Bronchial epithelial cell (primary cell): ENCODE data around the gene BICRAL. TPM values are rescaled to one million over a fixed set of nuclear protein-coding genes. Genes with fewer than 3 reads are reported as not detected.

Experiments
- DNase-seq: peaks from one replicate; pipeline ENCODE4 v3.0.0-alpha.2; 2010; ENCODE audit warnings: low read depth
- FAIRE-seq: peaks from 2 replicates; lab custom pipeline; 2011; peaks lifted over from hg19 to GRCh38; lab: Jason Lieb, UNC
- H3K27me3 ChIP-seq: 2 replicates; pipeline ENCODE4 v1.5.1; 2011; ENCODE audit warnings: low read length; ENCODE audit not compliant: control insufficient read depth, insufficient read depth
- H3K36me3 ChIP-seq: 2 replicates; pipeline ENCODE4 v1.5.1; 2011; ENCODE audit warnings: low read length; ENCODE audit not compliant: control insufficient read depth, insufficient read depth
- H3K4me3 ChIP-seq: 2 replicates; pipeline ENCODE4 v1.5.1; 2011; ENCODE audit warnings: mild to moderate bottlenecking, low read depth, low read length, control low read depth
- total RNA-seq: library from RNA; depleted of rRNA; stranded (reverse); fragments of >200 nt; gene quantifications from 2 replicates; pipeline ENCODE4 v1.2.1, GENCODE V29; 2014
- TF ChIP-seq, protein P1 (sequence below): IDR thresholded peaks from 2 replicates; pipeline ENCODE4 v1.5.1; 2011; ENCODE audit warnings: mild to moderate bottlenecking, moderate library complexity, low read length, control low read depth, inconsistent platforms; ENCODE audit not compliant: insufficient read depth, severe bottlenecking

BICRAL gene
- total RNA-seq, 1 donor from 2014 or later: 3.9 TPM

DNA sequence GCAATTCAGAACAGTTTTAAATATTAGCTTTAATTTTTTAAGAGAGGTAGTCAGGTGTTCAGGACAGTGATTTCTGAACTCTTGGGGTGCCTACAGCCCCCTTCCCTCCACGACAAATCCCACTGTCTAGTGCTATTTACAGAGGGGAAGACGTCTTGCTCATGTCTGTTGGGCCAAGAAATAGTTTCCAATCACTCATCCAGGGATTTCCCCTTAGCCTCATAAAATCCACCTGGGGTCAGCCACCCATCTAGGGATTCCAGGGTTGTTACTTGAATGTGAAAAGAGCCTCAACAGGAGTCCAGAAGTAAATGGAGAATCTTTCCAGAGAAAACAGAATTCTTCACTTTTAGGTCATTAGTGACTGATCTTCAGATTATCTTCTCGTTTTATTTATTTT is 37.0 kb downstream of the BICRAL start:
- H3K4me3 ChIP-seq: no peak overlapping the region
- H3K27me3 ChIP-seq: no peaks in the 10 kb centered on the region
- H3K36me3 ChIP-seq: no peaks in the 10 kb centered on the region
- FAIRE-seq (no peak), DNase-seq (no peak)
- TF ChIP-seq, protein P1, sequence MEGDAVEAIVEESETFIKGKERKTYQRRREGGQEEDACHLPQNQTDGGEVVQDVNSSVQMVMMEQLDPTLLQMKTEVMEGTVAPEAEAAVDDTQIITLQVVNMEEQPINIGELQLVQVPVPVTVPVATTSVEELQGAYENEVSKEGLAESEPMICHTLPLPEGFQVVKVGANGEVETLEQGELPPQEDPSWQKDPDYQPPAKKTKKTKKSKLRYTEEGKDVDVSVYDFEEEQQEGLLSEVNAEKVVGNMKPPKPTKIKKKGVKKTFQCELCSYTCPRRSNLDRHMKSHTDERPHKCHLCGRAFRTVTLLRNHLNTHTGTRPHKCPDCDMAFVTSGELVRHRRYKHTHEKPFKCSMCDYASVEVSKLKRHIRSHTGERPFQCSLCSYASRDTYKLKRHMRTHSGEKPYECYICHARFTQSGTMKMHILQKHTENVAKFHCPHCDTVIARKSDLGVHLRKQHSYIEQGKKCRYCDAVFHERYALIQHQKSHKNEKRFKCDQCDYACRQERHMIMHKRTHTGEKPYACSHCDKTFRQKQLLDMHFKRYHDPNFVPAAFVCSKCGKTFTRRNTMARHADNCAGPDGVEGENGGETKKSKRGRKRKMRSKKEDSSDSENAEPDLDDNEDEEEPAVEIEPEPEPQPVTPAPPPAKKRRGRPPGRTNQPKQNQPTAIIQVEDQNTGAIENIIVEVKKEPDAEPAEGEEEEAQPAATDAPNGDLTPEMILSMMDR: no peak

DNA sequence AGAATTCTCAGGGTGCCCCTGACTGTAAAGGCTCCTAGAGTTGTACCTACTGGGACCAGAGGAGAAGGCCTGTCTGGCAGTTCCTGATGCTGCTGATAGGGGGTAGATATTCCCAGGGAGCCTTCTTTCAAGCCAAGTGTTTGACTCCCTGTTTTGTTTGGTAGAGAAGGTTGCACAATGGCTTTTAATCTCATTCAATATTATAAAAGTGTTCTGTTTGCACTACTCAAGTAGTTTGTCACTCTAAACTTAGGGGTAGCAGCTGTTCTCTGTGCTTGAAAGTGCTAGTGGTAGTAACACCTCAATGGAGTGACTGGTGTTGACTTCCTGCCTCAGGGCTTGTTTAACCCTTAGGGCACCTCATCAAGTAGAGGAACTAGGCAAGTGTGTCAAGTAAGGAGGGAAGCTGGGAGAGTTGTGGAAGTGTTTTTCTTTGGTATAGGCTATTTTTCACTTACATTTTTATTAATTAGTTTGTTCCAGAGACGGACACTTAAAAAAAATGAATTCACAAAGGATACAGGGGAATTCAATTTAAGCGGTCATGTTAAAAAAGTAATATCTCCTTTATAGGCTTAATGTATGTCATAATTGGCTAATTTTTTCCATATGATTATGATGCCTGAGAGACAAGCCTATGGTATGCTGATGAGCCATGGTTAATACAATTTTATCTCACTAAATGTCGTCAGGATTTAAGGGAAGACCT is 38.1 kb downstream of the BICRAL start:
- Histone ChIP-seq H3K4me3 (no peak overlapping the region), H3K36me3 (no peaks in the 10 kb centered on the region), H3K27me3 (no peaks in the 10 kb centered on the region)
- TF ChIP-seq, protein P1: peak; percentile 21
- FAIRE-seq: no peak
- DNase-seq: peak; percentile 7

DNA sequence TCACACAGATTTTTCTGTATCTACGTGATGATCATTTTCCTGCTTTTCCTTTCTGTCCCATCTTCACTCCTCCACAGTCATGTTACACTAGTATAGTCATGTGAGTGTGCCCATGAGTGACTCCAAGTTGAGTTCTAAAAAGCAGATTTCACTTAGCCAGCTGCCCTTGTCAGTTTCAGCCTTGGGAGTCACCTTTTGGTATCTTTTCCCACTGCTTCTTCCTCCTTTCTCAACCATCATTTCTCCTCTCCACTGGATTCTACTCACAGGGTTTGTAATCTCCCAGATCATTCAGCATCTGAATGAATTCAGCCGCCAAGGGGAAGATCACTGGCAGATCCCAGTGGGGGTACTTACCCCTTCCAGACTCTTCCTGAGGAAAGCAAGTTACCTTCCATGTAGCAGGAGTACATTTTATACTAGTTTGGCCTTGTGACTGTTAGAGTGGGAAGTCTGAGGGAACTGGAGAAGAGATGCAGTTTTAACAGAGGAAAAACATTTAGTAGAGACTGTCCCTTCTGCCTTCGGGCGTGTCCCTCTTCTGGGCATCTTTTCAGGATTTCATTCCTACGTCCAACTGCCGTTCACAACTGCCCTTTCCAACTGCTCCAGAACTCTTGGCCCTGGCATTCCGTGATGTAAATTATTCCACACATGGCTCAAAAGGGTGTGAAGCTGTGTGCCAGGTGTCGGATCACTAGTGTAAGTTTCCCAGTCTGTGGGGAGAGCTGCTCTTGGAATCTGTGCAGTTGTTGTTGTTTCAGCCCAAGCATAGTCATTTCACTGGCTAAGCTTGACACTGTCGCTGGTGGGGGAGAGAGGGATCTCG is 38.9 kb downstream of the BICRAL start:
- Histone ChIP-seq H3K36me3 (no peaks in the 10 kb centered on the region), H3K4me3 (no peak overlapping the region), H3K27me3 (no peaks in the 10 kb centered on the region)
- TF ChIP-seq, protein P1: no peak
- DNase-seq (no peak), FAIRE-seq (no peak)

DNA sequence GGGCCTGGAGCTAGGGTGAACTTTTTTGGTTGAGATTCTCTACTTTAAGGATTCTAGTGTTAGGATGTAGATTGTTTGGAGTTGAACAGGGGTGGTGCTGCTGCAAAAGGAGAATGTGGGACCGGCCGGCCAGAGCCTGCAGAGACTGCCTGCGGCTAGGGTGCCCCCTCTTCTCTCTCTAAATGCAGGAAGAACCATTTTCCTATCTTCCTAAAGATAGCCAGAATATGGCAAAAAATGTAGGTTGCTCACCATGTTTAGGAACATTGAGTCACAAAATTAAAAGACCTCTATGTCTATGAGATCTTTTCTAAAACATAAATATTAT is 39.5 kb downstream of the BICRAL start:
- no peak overlapping the region for H3K4me3 ChIP-seq
- FAIRE-seq (no peak), DNase-seq (no peak)
- no peaks in the 10 kb centered on the region for H3K27me3 ChIP-seq
- TF ChIP-seq, protein P1: no peak
- H3K36me3 ChIP-seq: no peaks in the 10 kb centered on the region

DNA sequence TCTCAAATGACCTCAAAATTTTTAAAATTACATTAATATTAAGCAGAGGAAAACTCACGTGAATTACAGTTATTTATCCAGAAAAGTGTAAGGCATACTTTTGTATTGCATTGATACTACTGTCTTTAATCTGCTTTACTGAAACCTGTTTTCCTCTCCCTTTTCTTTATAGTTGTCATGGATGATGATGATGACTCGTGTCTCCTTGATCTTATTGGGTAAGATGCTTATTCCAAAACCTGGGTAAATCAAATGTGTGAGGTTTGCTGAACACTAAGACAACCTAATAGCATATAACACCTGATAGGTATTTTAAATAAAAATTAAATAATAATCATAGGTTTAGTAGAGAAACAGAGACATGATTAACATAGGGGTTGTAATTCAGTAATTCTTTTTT is 40.0 kb downstream of the BICRAL start:
- H3K27me3 ChIP-seq: no peaks in the 10 kb centered on the region
- FAIRE-seq: no peak
- peak; percentile 17 for DNase-seq

More for the DNA sequence above, 40.0 kb downstream of the BICRAL start:
- Histone ChIP-seq H3K4me3 (no peak overlapping the region), H3K36me3 (peaks cover 1% of the 10 kb centered on the region)
- TF ChIP-seq, protein P1: no peak
